HEK293 (cell line): ENCODE results near the gene SLC39A3.

Source experiments
- CTCF ChIA-PET: fragments of 350-600 bp; formaldehyde crosslinking; extraction: SDS; loops from one replicate; lab custom pipeline; 2021; ENCODE audit warnings: antibody characterized with exemption; lab: Yijun Ruan, JAX
- POLR2A ChIA-PET: fragments of 300-600 bp; formaldehyde crosslinking; extraction: SDS; loops from one replicate; lab custom pipeline; 2020; ENCODE audit warnings: antibody characterized with exemption, inconsistent platforms; lab: Yijun Ruan, JAX
- H3K27ac ChIP-seq: fragments of 200-500 bp; sonication (Bioruptor generic); 2 replicates; pipeline ENCODE4 v1.5.1; 2014; ENCODE audit warnings: low read depth, low read length, control low read depth, inconsistent platforms; ENCODE audit errors: extremely low read depth
- H3K36me3 ChIP-seq, 2 experiments: fragments of 200-500 bp in 1 of 2; sonication (Bioruptor generic) in 1 of 2; 1 replicate in 1 of 2; 2 replicates in 1 of 2; pipeline ENCODE4 v1.5.1; 2014 to 2017; ENCODE audit warnings: inconsistent platforms in 2 of 2, low read length in 2 of 2; ENCODE audit not compliant: control insufficient read depth in 2 of 2, insufficient read depth in 1 of 2
- H3K4me1 ChIP-seq: fragments of 200-500 bp; sonication (Bioruptor generic); 2 replicates; pipeline ENCODE4 v1.5.1; 2014; ENCODE audit warnings: mild to moderate bottlenecking, low read length, inconsistent platforms; ENCODE audit not compliant: control insufficient read depth, insufficient read depth
- H3K4me3 ChIP-seq: 2 replicates; pipeline ENCODE4 v1.5.1; 2011; ENCODE audit warnings: low read depth, mild to moderate bottlenecking, control low read depth, low read length, moderate library complexity
- H3K9me3 ChIP-seq: fragments of 200-500 bp; sonication (Bioruptor generic); 2 replicates; pipeline ENCODE4 v1.5.1; 2014; ENCODE audit warnings: low read depth, low read length, inconsistent platforms; ENCODE audit not compliant: control insufficient read depth, insufficient read depth
- EGR2 ChIP-seq: fragments of 450-650 bp; formaldehyde crosslinking; IDR thresholded peaks from 2 replicates; pipeline ENCODE4 v1.5.1; 2016; ENCODE audit warnings: low read depth, missing biosample characterization, missing genetic modification characterization
- MZF1 ChIP-seq: fragments of 450-650 bp; formaldehyde crosslinking; IDR thresholded peaks from 2 replicates; pipeline ENCODE4 v1.5.1; 2017; ENCODE audit warnings: missing biosample characterization, missing genetic modification characterization, borderline replicate concordance
- REPIN1 ChIP-seq: fragments of 450-650 bp; formaldehyde crosslinking; IDR thresholded peaks from 2 replicates; pipeline ENCODE4 v1.5.1; 2017; ENCODE audit warnings: missing biosample characterization, missing genetic modification characterization, low read depth
- YY2 ChIP-seq: fragments of 450-650 bp; formaldehyde crosslinking; IDR thresholded peaks from 2 replicates; pipeline ENCODE4 v1.5.1; 2016; ENCODE audit warnings: missing biosample characterization, missing genetic modification characterization
- ZFP37 ChIP-seq: fragments of 450-650 bp; formaldehyde crosslinking; IDR thresholded peaks from 2 replicates; pipeline ENCODE4 v1.5.1; 2016; ENCODE audit warnings: missing biosample characterization, missing genetic modification characterization
- ZNF138 ChIP-seq: fragments of 450-650 bp; formaldehyde crosslinking; IDR thresholded peaks from 2 replicates; pipeline ENCODE4 v1.5.1; 2016; ENCODE audit warnings: missing biosample characterization, missing genetic modification characterization, borderline replicate concordance
- ZNF140 ChIP-seq: fragments of 450-650 bp; formaldehyde crosslinking; IDR thresholded peaks from 2 replicates; pipeline ENCODE4 v1.5.1; 2016; ENCODE audit warnings: missing biosample characterization, missing genetic modification characterization
- ZNF18 ChIP-seq: fragments of 450-650 bp; formaldehyde crosslinking; IDR thresholded peaks from 2 replicates; pipeline ENCODE4 v1.5.1; 2016; ENCODE audit warnings: missing biosample characterization, missing genetic modification characterization
- ZNF2 ChIP-seq: fragments of 450-650 bp; formaldehyde crosslinking; IDR thresholded peaks from 2 replicates; pipeline ENCODE4 v1.5.1; 2016; ENCODE audit warnings: missing biosample characterization, missing genetic modification characterization
- ZNF202 ChIP-seq: fragments of 450-650 bp; formaldehyde crosslinking; IDR thresholded peaks from 2 replicates; pipeline ENCODE4 v1.5.1; 2016; ENCODE audit warnings: missing biosample characterization, missing genetic modification characterization, borderline replicate concordance
- ZNF324 ChIP-seq: fragments of 450-650 bp; formaldehyde crosslinking; IDR thresholded peaks from 2 replicates; pipeline ENCODE4 v1.5.1; 2016; ENCODE audit warnings: missing biosample characterization, missing genetic modification characterization
- ZNF544 ChIP-seq: fragments of 450-650 bp; formaldehyde crosslinking; IDR thresholded peaks from 2 replicates; pipeline ENCODE4 v1.5.0; 2017; ENCODE audit warnings: missing biosample characterization, missing genetic modification characterization
- ZNF558 ChIP-seq: fragments of 450-650 bp; formaldehyde crosslinking; IDR thresholded peaks from 2 replicates; pipeline ENCODE4 v1.5.1; 2016; ENCODE audit warnings: missing biosample characterization, missing genetic modification characterization
- ZNF561 ChIP-seq: fragments of 450-650 bp; IDR thresholded peaks from 2 replicates; pipeline ENCODE4 v1.5.1; 2018; ENCODE audit warnings: missing biosample characterization, missing genetic modification characterization, borderline replicate concordance
- ZNF585B ChIP-seq: fragments of 450-650 bp; formaldehyde crosslinking; IDR thresholded peaks from 2 replicates; pipeline ENCODE4 v1.5.1; 2016; ENCODE audit warnings: missing biosample characterization, missing genetic modification characterization
- ZNF843 ChIP-seq: fragments of 450-650 bp; formaldehyde crosslinking; IDR thresholded peaks from 2 replicates; pipeline ENCODE4 v1.5.1; 2016; ENCODE audit warnings: missing biosample characterization, missing genetic modification characterization
- TF ChIP-seq, protein P1 (sequence below): fragments of 450-650 bp; formaldehyde crosslinking; IDR thresholded peaks from 2 replicates; pipeline ENCODE4 v1.5.1; 2016; ENCODE audit warnings: missing biosample characterization, missing genetic modification characterization
- TF ChIP-seq, protein P2 (sequence below): IDR thresholded peaks from 2 replicates; pipeline ENCODE4 v1.6.1; 2011; ENCODE audit warnings: mild to moderate bottlenecking, low read depth, low read length, borderline replicate concordance

SLC39A3 gene

DNA sequence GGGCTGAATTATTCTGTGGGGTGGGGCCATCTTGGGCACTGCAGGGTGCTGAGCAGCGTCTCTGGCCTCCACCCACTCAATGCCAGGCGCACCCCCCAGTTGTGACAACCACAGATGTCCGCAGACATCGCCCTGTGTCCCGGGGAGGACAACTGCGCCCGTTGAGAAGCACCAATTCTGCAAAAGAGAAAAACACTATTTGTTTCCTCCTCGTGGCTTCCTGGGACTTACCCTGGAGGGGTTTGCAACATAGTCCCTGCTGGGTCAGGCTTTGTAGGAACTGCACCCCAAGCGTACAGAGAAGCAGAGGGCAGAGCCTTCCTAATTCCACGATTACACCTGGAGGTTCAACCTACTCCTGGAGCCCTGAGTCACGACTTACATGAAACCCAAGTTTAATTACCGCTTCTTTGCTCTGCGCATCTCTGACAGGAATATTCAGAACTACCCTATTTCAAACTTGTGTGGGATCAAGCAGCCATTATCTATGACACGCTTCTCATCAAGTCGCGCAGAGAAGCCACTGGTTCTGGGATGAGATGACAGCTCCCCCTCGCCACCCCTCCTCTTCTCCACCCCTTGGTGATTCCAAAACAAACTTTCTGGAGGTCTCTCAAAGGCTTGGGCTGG lies 11.1 kb upstream of the SLC39A3 start (continued):
- TF ChIP-seq, protein P1, sequence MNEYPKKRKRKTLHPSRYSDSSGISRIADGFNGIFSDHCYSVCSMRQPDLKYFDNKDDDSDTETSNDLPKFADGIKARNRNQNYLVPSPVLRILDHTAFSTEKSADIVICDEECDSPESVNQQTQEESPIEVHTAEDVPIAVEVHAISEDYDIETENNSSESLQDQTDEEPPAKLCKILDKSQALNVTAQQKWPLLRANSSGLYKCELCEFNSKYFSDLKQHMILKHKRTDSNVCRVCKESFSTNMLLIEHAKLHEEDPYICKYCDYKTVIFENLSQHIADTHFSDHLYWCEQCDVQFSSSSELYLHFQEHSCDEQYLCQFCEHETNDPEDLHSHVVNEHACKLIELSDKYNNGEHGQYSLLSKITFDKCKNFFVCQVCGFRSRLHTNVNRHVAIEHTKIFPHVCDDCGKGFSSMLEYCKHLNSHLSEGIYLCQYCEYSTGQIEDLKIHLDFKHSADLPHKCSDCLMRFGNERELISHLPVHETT, result no peak
- no peak for TF ChIP-seq ZNF544 (tag by site-specific recombination)

GRCh38 chr19:2747349-2747748 lies 7.5 kb upstream of the SLC39A3 start:
- ChIA-PET POLR2A (no interaction called here), CTCF (interaction anchor here (0.7 to 3.3 kb wide), 3 partner anchors 8 to 138 kb away, joined by 6 to 54 read pairs (median 8); no protein-coding TSS in a partner anchor)
- TF ChIP-seq EGR2 (tag by site-specific recombination), result 0 out of 2 replicates have a peak, but pooled peaks have one; percentile 26
- no peak for TF ChIP-seq YY2 (tag by site-specific recombination)
- TF ChIP-seq ZNF558, result no peak
- TF ChIP-seq ZNF140 (tag by site-specific recombination), result no peak
- Histone ChIP-seq H3K36me3 (no peaks in the 10 kb centered on the region; a peak in 1 of 3 replicates), H3K9me3 (no peaks in the 10 kb centered on the region), H3K27ac (no peak overlapping the region), H3K4me3 (no peak overlapping the region), H3K4me1 (no peaks in the 10 kb centered on the region)

DNA sequence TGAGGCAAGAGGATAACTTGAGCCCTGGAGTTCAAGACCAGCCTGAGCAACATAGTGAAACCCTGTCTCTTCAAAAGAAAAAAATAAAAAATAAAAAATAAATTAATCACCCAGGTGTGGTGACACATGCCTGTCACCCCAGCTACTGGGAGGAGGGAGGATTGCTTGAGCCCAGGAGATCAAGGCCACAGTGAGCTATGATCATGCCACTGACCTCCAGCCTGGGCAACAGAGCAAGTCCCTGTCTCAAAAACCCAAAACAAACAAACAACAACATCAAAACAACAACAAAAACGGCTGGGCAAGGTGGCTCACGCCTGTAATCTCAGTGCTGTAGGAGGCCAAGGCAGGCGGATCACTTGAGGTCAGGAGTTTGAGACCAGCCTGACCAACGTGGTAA lies 4.3 kb upstream of the SLC39A3 start:
- Histone ChIP-seq H3K27ac (no peak overlapping the region), H3K36me3 (no peaks in the 10 kb centered on the region), H3K9me3 (no peaks in the 10 kb centered on the region), H3K4me3 (no peak overlapping the region), H3K4me1 (no peaks in the 10 kb centered on the region)
- POLR2A ChIA-PET, result no interaction called here
- TF ChIP-seq ZNF561 (tag by site-specific recombination), result no peak
- no peak for TF ChIP-seq MZF1
- CTCF ChIA-PET, result no interaction called here

- no peaks in the 10 kb centered on the region for H3K4me1 ChIP-seq
- TF ChIP-seq ZNF202, result no peak
- no peak for TF ChIP-seq ZNF324 (tag by site-specific recombination)
- TF ChIP-seq ZFP37 (tag by site-specific recombination), result no peak
- TF ChIP-seq, protein P2, sequence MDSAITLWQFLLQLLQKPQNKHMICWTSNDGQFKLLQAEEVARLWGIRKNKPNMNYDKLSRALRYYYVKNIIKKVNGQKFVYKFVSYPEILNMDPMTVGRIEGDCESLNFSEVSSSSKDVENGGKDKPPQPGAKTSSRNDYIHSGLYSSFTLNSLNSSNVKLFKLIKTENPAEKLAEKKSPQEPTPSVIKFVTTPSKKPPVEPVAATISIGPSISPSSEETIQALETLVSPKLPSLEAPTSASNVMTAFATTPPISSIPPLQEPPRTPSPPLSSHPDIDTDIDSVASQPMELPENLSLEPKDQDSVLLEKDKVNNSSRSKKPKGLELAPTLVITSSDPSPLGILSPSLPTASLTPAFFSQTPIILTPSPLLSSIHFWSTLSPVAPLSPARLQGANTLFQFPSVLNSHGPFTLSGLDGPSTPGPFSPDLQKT, result no peak
- no peak for TF ChIP-seq ZNF18
- TF ChIP-seq ZNF138 (tag by site-specific recombination), result no peak
- no peak for TF ChIP-seq REPIN1
- no peak for TF ChIP-seq ZNF843 (tag by site-specific recombination)
- no peak for TF ChIP-seq ZNF585B (tag by site-specific recombination)
- no peak for TF ChIP-seq ZNF2 (tag by site-specific recombination)
- TF ChIP-seq, all 188 proteins: peak for 0
- no peaks in the 10 kb centered on the region for H3K36me3 ChIP-seq
- H3K27ac ChIP-seq, result no peak overlapping the region
- POLR2A ChIA-PET, result no interaction called here
- CTCF ChIA-PET, result no interaction called here
- H3K4me3 ChIP-seq, result no peak overlapping the region
- no peaks in the 10 kb centered on the region for H3K9me3 ChIP-seq
These were observed 3.3 kb upstream of the SLC39A3 start for GRCh38 chr19:2743099-2743498.
